ENCODE data around the gene AGPAT4. TPM values are rescaled to one million over a fixed set of nuclear protein-coding genes. Genes with fewer than 3 reads are reported as not detected.
A peak's percentile ranks its signal among the peaks of the same experiment; 100 is the strongest.

The AGPAT4 gene
- total and polyA plus RNA-seq, 2 of the 4 experiments (the other 2 are of a cell fraction) = 3.6 to 3.8 TPM

- ChIA-PET POLR2A (ENCODE audit: unreplicated experiment) (no interaction called here), CTCF (interaction anchor here (1.0 to 1.8 kb wide), 3 partner anchors 171 to 272 kb away, joined by 4 to 11 read pairs (median 4); no protein-coding TSS in a partner anchor)
- Histone ChIP-seq H4K91ac (ENCODE audit: insufficient read depth, low read depth, low read length) (no peak overlapping the region), H2BK15ac (ENCODE audit: low read depth, low read length) (no peak overlapping the region), H4K20me1 (ENCODE audit: insufficient read depth, low read length) (no peaks in the 10 kb centered on the region), H4K8ac (ENCODE audit: low read depth in 2 of 2, low read length in 2 of 2) (no peak overlapping the region), H2BK120ac (ENCODE audit: low read depth, low read length) (no peak overlapping the region), H2AK5ac (ENCODE audit: low read depth, low read length) (no peak overlapping the region), H3K4me1 (ENCODE audit: control insufficient read depth, insufficient read depth, low read length) (peaks cover 2% of the 10 kb centered on the region; the same call in 1 of the 2 replicates), H3K27me3 (ENCODE audit: control insufficient read depth, insufficient read depth, low read length) (no peaks in the 10 kb centered on the region), H3K4ac (ENCODE audit: low read depth, low read length) (no peak overlapping the region), H3K9me3 (ENCODE audit: control insufficient read depth, insufficient read depth, low read length) (no peaks in the 10 kb centered on the region), H2AFZ (replicated peaks; ENCODE audit: low read length, poor library complexity) (no peak overlapping the region), H3K9ac (ENCODE audit: low read depth, low read length) (no peak overlapping the region), H3K4me3 (ENCODE audit: insufficient read depth, low read depth, low read length) (no peak overlapping the region), H2BK5ac (ENCODE audit: low read depth, low read length, poor library complexity, severe bottlenecking) (no peak overlapping the region), H3K14ac (replicated peaks; ENCODE audit: low read depth, low read length) (no peak overlapping the region), H3K4me2 (ENCODE audit: low read depth, low read length) (no peak overlapping the region), H4K5ac (ENCODE audit: low read depth, low read length) (no peak overlapping the region), H3K36me3 (ENCODE audit: control insufficient read depth, insufficient read depth, low read length) (peaks cover 12% of the 10 kb centered on the region), H3K23ac (ENCODE audit: low read depth, low read length) (no peak overlapping the region), H3K18ac (ENCODE audit: low read depth, low read length) (no peak overlapping the region), H2BK20ac (ENCODE audit: low read depth, low read length) (no peak overlapping the region), H2AK9ac (replicated peaks; ENCODE audit: low read depth, low read length, poor library complexity) (no peak overlapping the region), H3K79me1 (ENCODE audit: low read depth in 1 of 2, low read length in 2 of 2) (no peaks in the 10 kb centered on the region; a peak in 1 of 4 replicates), H3K56ac (ENCODE audit: extremely low read depth, insufficient read depth, low read length) (no peak overlapping the region), H3K9me1 (ENCODE audit: insufficient read depth, low read length) (no peaks in the 10 kb centered on the region), H3K27ac (ENCODE audit: insufficient read depth, low read length) (no peak overlapping the region)
- no TSS peak for BruUV-seq (replicated peaks)
- DNase-seq = peak; percentile 17
- TF ChIP-seq SMC3 (IDR thresholded peaks at IDR 0.05; ENCODE audit: low read depth, low read length) (peak; percentile 33; the same call in 1 of the 2 replicates), CTCF (conservative IDR thresholded peaks at IDR 0.05; ENCODE audit: low read depth, low read length) (peak; percentile 40), RFX5 (IDR thresholded peaks at IDR 0.05; ENCODE audit: low read depth, low read length) (no peak), USF2 (IDR thresholded peaks at IDR 0.05; ENCODE audit: low read depth, low read length) (no peak), CEBPB (IDR thresholded peaks at IDR 0.05; ENCODE audit: low read depth, low read length) (no peak), NFE2L2 (IDR thresholded peaks at IDR 0.05; ENCODE audit: low read depth, low read length) (no peak), MAFK (IDR thresholded peaks at IDR 0.05; ENCODE audit: low read depth, low read length) (no peak), ELK1 (IDR thresholded peaks at IDR 0.05; ENCODE audit: borderline replicate concordance, low read depth, low read length) (no peak), FOS (IDR thresholded peaks at IDR 0.05; ENCODE audit: low read depth, low read length) (no peak), RAD21 (IDR thresholded peaks at IDR 0.05; ENCODE audit: low read length) (peak; percentile 57)
- dilution Hi-C loops (cut with HindIII; ENCODE audit: low sequenced_read_pairs, unreplicated experiment) (no loop called here), intact Hi-C loops (cut with micrococcal nuclease) (loop anchor here (1.0 to 5.0 kb wide), 4 partner anchors 169 to 273 kb away; partner anchors contain the start of gene AGPAT4), in situ Hi-C loops (cut with MboI; ENCODE audit: low sequenced_read_pairs) (no loop called here)
- no peak for ATAC-seq (ENCODE audit: low read depth)
- no CpG with 5 or more reads among the region's 7 CpGs for WGBS, 2 experiments (ENCODE audit: extremely low coverage in 2 of 2, insufficient read length in 1 of 2)
Measured at GRCh38 chr6:161101517-161101916, 172.3 kb downstream of the AGPAT4 start.
